SJSA1 (cell line): ENCODE results near the gene INMT. TPM values are rescaled to one million over a fixed set of nuclear protein-coding genes. Genes with fewer than 3 reads are reported as not detected.
A peak's percentile ranks its signal among the peaks of the same experiment; 100 is the strongest.

Experiments used
- DNase-seq, 2 experiments: peaks; one replicate each; pipeline ENCODE4 v3.0.0-alpha.2; 2015 to 2020; ENCODE audit warnings: low spot score in 2 of 2, low read depth in 1 of 2
- H3K27ac ChIP-seq: fragments of 250-450 bp; sonication (Bioruptor Pico); 2 replicates; pipeline ENCODE4 v1.5.1; 2020; ENCODE audit warnings: mild to moderate bottlenecking, moderate library complexity
- H3K27me3 ChIP-seq: fragments of 250-450 bp; sonication (Bioruptor Pico); replicated peaks from 2 replicates; pipeline ENCODE4 v1.5.1; 2020; ENCODE audit warnings: mild to moderate bottlenecking, moderate library complexity
- H3K36me3 ChIP-seq: fragments of 250-450 bp; sonication (Bioruptor Pico); 2 replicates; pipeline ENCODE4 v1.5.1; 2020; ENCODE audit warnings: mild to moderate bottlenecking
- H3K4me1 ChIP-seq: fragments of 250-450 bp; sonication (Bioruptor Pico); replicated peaks from 2 replicates; pipeline ENCODE4 v1.6.1; 2021; ENCODE audit warnings: mild to moderate bottlenecking
- H3K4me3 ChIP-seq: fragments of 250-450 bp; sonication (Bioruptor Pico); 2 replicates; pipeline ENCODE4 v1.5.1; 2020; ENCODE audit warnings: mild to moderate bottlenecking
- H3K9me3 ChIP-seq: fragments of 250-450 bp; sonication (Bioruptor Pico); replicated peaks from 2 replicates; pipeline ENCODE4 v1.5.1; 2020; ENCODE audit warnings: mild to moderate bottlenecking
- total RNA-seq: library from RNA; depleted of rRNA; stranded (reverse); fragments of >200 nt; shearing (Covaris generic); gene quantifications from 2 replicates; pipeline ENCODE4 v1.2.3, GENCODE V29; 2014

The INMT gene
- total RNA-seq, 1 experiment from 2014 or later, result 0.08 TPM

DNA sequence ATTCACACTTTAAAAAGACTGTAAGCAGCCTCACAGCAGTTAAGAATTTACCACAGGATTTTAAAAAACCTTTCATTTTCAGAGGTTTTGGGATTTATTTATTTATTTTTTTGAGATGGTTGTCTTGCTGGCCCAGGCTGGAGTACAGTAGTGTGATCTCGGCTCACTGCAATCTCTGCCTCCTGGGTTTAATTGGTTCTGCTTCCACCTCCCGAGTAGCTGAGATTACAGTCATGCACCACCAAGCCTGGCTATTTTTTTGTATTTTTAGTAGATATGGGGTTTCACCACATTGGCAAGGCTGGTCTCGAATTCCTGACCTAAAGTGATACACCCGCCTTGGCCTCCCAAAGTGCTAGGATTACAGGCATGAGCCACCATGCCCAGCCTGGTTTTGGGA is 38.4 kb downstream of the INMT start:
- H3K4me3 ChIP-seq, result no peak overlapping the region
- no peaks in the 10 kb centered on the region for H3K27me3 ChIP-seq
- no peaks in the 10 kb centered on the region for H3K36me3 ChIP-seq
- no peak overlapping the region for H3K27ac ChIP-seq
- no peaks in the 10 kb centered on the region for H3K9me3 ChIP-seq
- DNase-seq, result no peak
- H3K4me1 ChIP-seq, result no peaks in the 10 kb centered on the region

DNA sequence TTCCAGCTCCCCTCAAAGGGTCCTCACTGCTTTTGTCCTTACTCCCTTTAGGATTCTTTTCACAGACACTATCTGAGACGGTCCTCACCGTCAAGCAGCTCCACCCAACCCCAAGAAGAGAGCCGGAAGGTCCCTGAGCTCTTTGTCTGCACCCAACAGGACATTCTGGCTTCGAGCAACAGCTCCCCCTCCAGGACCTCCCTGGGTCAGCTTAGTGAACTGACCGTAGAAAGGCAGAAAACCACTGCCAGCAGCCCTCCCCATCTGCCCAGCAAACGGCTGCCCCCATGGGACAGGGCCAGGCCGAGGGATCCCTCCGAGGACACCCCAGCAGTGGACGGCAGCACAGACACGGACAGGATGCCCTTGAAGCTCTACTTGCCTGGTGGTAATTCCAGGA is 39.2 kb downstream of the INMT start:
- no peak for DNase-seq
- Histone ChIP-seq H3K27ac (no peak overlapping the region), H3K27me3 (no peaks in the 10 kb centered on the region)

DNA sequence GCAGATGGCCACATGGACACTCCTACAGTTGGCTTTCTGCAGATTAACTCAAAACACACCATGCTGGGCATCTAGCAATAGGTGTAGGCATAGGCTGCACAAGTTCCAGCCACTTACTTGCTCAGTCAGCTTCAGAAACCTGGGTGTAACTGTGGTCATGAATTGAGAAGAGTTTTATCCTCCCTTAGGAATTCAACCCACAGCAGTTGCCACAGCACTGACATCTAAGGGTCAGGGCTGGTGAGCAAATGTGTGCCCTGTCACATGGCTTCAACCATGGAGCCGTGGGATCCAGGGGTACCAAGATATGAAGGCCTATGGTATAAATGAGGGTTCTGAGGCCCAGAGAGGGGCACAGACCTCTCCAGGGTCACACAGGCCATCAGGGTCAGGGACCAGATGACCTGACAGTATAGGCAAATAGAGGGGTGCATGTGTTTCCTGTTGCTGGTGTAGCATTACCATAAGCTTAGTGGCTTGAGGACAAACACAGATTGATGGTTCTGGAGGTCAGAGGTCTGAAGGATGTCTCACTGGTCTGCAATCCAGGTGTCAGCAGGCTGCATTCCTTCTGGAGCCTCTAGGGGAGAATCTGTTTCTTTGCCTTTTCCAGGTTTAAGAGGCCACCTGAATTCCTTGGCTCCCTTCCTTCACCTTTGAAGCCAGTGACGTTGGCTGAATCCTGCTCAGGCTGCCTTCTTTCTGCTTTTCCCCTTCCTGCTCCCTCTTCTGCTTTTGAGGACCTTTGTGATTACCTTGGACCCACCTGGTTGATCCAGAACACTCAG is 43.4 kb downstream of the INMT start:
- DNase-seq, result no peak
- peaks cover 28% of the 10 kb centered on the region for H3K4me1 ChIP-seq
- H3K4me3 ChIP-seq, result no peak overlapping the region
- no peak overlapping the region for H3K27ac ChIP-seq
- no peaks in the 10 kb centered on the region for H3K36me3 ChIP-seq
- no peaks in the 10 kb centered on the region for H3K9me3 ChIP-seq
- H3K27me3 ChIP-seq, result no peaks in the 10 kb centered on the region

More for the DNA sequence above, 39.2 kb downstream of the INMT start:
- H3K9me3 ChIP-seq, result no peaks in the 10 kb centered on the region
- H3K4me3 ChIP-seq, result no peak overlapping the region
- peaks cover under 1% of the 10 kb centered on the region; the same call in 1 of the 2 replicates for H3K4me1 ChIP-seq
- no peaks in the 10 kb centered on the region for H3K36me3 ChIP-seq

DNA sequence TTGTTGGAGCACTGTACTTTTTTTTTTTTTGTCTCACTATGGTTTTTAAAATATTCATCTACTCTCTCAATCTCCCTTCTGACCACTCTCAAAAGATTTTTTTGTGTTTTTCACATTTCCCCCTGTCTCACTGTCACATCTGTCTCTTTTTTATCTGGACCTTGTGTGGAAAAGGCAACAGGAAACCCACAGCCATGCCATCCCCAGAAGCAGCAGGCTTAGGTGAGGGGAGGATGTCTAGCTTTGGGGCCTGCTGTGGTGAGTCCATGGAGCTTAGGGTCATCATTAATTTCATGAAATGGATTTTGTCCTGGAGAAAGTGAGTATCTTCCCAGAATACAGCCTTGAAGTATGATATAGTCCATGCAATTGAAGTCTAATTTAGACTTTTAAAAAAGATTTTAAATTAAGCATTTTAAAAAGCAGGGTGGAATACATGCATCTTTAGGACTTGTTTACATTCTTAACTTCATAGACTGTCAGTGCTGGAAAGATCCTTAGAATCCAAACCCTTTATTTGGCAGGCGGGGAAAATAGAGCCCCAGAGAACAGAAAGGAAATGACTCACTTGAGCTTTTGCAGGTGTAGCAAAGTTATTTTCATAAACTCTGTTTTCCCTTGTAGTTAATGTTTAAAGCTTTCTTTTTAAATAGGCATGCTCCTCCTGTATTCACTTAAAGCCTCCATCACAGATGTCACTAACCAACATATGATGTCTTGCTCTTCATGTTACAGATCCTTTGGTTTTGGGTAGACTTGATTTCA is 44.4 kb downstream of the INMT start:
- H3K9me3 ChIP-seq, result no peaks in the 10 kb centered on the region
- no peaks in the 10 kb centered on the region for H3K27me3 ChIP-seq
- no peaks in the 10 kb centered on the region for H3K36me3 ChIP-seq
- H3K27ac ChIP-seq, result no peak overlapping the region
- H3K4me1 ChIP-seq, result peaks cover 31% of the 10 kb centered on the region
- H3K4me3 ChIP-seq, result no peak overlapping the region
- DNase-seq, result peak in 1 of 2 experiments; percentile 8

DNA sequence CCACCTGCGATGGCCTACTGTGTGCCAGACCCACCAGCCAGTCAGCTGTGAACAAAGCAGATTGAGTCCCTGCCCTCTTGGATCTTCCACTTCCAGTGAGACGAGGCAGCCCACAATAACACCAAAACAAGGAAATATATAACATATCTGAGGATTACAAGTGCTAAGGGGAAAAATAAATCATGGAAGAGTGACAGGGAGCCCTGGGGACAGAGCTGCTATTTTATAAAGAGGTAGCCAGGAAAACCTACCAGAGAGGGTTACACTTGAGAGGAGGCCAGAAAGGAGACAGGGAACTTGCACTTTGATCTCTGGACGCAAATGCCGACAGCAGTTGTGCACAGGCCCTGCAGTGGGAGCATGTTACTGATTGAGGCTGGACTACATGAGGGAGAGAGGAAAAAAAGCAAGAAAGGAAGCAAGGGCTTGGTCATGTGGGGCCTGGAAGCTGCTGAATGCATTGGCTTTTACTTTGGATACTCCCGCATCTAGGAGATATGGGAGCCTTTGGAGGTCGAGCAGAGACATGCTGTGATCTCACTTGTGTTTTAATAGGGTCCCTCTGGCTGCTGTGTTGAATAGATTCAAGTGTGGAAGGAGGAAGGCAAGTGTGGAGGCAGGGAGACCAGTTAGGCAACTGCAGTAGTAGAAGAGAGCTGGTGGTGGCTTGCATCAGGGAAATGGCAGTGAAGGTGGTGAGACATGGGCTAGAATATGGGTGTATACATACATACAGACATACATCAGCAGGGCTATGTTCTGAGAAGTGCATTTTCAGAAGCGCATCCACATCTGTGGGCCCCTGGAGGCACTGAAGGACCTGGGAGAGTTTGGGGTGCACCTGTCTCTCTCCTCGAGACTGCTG is 45.5 kb downstream of the INMT start:
- no peak overlapping the region for H3K4me3 ChIP-seq
- peaks cover 31% of the 10 kb centered on the region for H3K4me1 ChIP-seq
- no peaks in the 10 kb centered on the region for H3K9me3 ChIP-seq
- no peaks in the 10 kb centered on the region for H3K27me3 ChIP-seq
- no peaks in the 10 kb centered on the region for H3K36me3 ChIP-seq
- no peak for DNase-seq
- no peak overlapping the region for H3K27ac ChIP-seq

DNA sequence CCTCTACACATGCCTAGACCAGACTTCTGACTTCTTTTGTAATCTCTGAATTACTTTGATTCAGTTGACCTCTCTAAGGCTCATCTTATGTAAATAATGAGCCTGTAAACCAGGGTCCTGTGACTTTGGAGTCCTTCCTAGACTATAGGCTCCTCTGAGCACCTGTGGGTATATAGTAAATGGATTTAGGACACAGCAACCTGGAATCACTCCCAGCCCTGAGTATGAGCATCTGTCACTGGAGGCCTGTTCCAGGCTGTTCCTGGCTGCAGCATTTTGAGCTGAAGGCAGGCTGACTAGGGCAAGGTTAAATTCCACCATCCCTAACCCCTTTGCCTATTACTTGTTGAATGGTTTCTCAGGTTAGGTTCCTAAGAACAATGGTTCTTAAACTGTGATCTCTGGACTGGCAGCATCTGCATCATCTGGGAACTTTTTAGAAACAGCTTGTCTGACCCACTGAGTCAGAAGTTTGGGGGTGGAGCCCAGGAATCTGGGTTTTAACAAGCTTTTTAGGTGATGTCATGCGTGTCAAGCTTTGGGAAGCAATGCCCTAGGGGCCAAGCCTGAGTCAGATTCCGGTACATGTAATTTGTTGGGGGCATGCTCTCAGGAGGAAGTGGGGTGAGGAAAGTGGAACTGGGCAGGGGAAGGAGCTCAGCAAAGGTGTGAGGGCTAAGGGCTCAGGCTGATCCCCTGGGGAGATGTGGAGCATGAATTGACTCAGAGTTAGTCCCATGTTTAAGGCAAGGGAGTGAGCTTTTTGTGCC is 47.5 kb downstream of the INMT start:
- Histone ChIP-seq H3K27ac (no peak overlapping the region), H3K4me1 (peaks cover 40% of the 10 kb centered on the region)
- peak; percentile 62 to 76 for DNase-seq

DNA sequence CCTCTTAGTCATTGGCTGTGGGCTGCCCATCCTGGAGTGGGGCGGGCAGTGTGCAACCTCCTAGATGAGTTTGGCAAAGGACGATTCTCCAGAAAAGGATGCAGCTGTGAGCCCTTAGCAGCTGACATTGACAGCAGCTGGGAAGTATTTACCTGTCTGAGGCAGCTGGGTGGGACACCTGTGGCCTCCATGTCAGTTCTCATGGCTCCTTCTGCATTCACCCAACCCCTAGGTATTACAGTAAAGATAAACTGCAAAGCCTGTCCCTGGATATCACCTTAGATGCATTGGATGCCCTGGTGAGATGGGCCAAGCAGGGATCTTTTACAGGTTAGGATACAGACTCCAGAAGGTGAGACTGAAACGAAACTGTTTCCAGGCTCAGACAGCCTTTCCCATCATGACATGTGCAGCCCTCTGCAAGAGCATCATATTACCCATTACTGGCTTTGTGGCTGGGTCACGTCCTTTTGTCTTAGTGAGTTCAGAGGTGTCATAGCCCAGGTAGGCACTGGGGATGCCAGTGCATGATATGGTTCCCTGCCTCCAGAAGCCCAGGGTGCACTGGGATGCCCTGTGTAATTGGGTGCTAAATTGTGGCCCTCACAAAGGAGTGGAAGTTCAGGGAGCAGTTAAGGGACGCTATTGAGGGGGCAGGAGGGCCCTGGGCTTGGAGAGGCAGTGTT is 48.2 kb downstream of the INMT start:
- H3K27ac ChIP-seq, result no peak overlapping the region
- no peaks in the 10 kb centered on the region for H3K27me3 ChIP-seq
- DNase-seq, result no peak
- no peak overlapping the region for H3K4me3 ChIP-seq
- no peaks in the 10 kb centered on the region for H3K36me3 ChIP-seq
- no peaks in the 10 kb centered on the region for H3K9me3 ChIP-seq
- H3K4me1 ChIP-seq, result peaks cover 47% of the 10 kb centered on the region

More for the DNA sequence above, 47.5 kb downstream of the INMT start:
- Histone ChIP-seq H3K36me3 (no peaks in the 10 kb centered on the region), H3K4me3 (no peak overlapping the region), H3K27me3 (no peaks in the 10 kb centered on the region), H3K9me3 (no peaks in the 10 kb centered on the region)

DNA sequence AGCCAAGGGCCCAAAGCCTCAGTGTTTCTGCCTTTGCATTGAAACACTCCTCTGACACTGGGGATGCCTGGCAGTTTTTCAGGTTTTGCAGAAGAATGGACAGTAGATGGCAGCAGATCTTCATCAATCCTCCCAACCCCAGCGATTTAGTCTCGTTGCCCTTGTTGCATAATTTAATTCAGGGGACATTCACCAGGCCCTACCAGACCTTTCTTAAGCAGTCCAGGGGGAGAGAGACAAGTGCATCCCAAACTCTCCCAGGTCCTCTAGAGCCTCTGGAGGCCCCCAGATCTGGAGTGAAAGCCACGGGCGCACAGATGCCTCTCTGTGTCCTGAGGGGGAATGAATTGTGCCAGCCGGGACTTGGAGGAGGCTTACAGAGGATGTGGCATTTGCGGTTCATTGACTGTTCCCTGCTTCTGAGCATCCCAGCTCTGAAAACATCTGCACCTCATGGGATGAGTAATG is 48.9 kb downstream of the INMT start:
- Histone ChIP-seq H3K27me3 (no peaks in the 10 kb centered on the region), H3K9me3 (no peaks in the 10 kb centered on the region), H3K36me3 (no peaks in the 10 kb centered on the region), H3K27ac (no peak overlapping the region), H3K4me1 (peaks cover 47% of the 10 kb centered on the region), H3K4me3 (no peak overlapping the region)
- peak; percentile 58 for DNase-seq

DNA sequence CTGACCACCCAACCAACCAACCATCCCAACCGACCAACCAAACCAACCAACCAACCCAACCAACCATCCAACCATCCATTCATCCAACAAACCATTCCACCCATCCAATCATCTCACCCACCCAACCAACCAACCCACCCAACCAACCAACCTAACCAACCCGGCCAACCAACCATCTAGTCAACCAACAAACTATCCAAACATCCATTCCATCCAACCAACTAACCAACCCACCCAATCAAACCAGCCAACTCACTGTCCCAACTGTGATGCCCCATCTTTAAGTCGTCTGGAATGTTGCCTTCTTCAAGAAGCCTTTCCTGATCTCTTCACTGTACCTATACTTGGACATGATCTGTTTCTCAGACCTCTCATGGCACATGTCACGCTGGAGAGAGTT is 50.9 kb downstream of the INMT start:
- no peak overlapping the region for H3K27ac ChIP-seq
- no peak for DNase-seq

DNA sequence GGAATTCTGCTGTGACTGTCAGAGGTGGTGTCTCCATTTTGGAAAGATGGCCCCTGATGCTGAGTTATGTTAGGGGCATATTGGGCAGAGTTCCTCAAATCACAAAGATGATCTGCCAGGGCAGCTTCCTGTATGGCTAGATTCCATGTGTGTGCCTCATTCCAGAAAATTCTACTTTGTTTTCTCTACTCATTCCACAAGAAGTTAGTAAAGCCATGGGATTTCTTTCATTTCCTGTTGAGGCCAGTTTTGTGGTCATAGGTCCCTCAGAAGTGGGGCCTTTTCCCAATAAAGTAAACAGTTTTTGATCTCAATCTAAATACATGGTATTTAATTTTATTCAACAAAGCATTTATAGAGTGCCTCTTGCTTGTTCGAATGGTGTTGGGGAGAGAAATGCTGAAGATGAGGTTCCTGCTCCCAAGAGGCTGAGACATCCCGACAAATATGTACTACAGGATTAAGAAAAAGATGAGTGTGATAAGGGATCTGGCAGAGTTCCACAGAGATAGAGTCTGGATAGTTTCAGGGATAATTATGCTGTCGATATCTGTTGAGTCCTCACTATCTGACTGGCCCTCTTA is 52.2 kb downstream of the INMT start:
- H3K4me1 ChIP-seq, result peaks cover 31% of the 10 kb centered on the region
- peak in 1 of 2 experiments; percentile 84 for DNase-seq
- no peaks in the 10 kb centered on the region for H3K9me3 ChIP-seq
- peaks cover 9% of the 10 kb centered on the region; the same call in 1 of the 2 replicates for H3K27me3 ChIP-seq
- no peak overlapping the region for H3K4me3 ChIP-seq
- peak overlapping the region; percentile 9; the same call in 1 of the 2 replicates for H3K27ac ChIP-seq
- H3K36me3 ChIP-seq, result no peaks in the 10 kb centered on the region

More for the DNA sequence above, 50.9 kb downstream of the INMT start:
- Histone ChIP-seq H3K27me3 (peaks cover 9% of the 10 kb centered on the region; the same call in 1 of the 2 replicates), H3K4me3 (no peak overlapping the region), H3K4me1 (peaks cover 37% of the 10 kb centered on the region), H3K9me3 (no peaks in the 10 kb centered on the region), H3K36me3 (no peaks in the 10 kb centered on the region)

DNA sequence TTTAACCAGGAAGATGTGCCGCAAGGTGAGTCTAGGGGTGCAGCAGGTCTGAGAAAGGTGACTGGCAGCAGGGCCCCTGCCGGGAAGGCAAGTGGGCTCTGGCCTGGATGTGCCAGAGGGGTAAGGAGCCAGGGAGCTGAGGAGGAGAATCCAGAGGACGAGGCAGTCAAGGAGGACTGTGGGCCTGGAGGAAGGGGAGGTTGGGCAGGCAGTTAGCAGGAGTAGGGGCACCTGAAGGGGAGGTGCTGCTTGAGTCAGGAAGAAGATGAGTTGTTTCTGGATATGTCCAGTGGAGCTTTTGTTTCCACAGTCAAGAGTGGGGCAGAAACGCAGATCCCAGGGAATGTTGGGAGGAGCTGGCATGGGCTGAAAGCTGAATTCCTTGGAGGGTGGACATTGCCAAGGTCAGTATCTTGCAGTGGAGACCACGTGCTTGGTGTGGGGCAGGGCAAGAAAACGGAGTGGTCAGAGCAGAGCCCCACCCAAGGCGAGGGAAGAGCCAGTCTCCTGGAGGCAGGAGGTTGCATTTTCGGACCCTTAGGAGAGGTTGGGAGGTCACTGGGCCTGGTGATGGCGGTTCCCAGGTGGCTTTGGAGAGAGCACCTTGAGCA is 53.3 kb downstream of the INMT start:
- no peak for DNase-seq
- peaks cover 9% of the 10 kb centered on the region; the same call in 1 of the 2 replicates for H3K27me3 ChIP-seq
- no peak overlapping the region for H3K4me3 ChIP-seq
- no peak overlapping the region for H3K27ac ChIP-seq
- no peaks in the 10 kb centered on the region for H3K9me3 ChIP-seq
- no peaks in the 10 kb centered on the region for H3K36me3 ChIP-seq
- H3K4me1 ChIP-seq, result peaks cover 21% of the 10 kb centered on the region

DNA sequence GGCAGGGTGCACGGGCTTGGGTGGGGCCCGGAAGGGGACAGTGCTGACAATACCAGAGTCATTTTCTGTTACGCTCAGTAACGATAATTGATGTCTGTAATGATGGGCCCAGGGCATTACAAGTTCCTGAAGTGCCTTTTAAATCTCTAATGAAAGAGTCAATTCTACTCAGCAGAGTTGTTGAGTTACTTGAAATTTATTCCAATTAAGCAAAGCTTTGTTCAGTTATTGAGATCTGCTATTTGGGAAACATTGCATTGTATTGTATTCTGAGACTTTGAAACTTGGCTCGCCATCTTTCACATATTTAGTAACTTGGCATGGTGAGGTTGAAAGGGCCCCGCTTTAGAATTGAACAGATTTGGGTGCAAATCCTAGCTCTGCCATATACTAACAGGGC is 54.0 kb downstream of the INMT start:
- H3K27me3 ChIP-seq, result peaks cover 9% of the 10 kb centered on the region; the same call in 1 of the 2 replicates
- no peak overlapping the region for H3K4me3 ChIP-seq
- no peak overlapping the region for H3K27ac ChIP-seq
- DNase-seq, result no peak
- H3K36me3 ChIP-seq, result no peaks in the 10 kb centered on the region
- no peaks in the 10 kb centered on the region for H3K9me3 ChIP-seq
- H3K4me1 ChIP-seq, result peaks cover 16% of the 10 kb centered on the region
